Measurements from ENCODE around the gene SYNM.
"Not testable (repeated sequence)": the region's sequence is repeated elsewhere in the genome, so short reads cannot be mapped to it uniquely, and the experiment has no call there.

Gene SYNM

GRCh38 chr15:99104788-99105513 is at the start of gene SYNM:
SYNM (plus strand) TSS chr15:99105080; CDS start chr15:99105200, 120 bp downstream.
- peak; percentile 100 for DNase-seq (ENCODE audit: low spot score)

DNA sequence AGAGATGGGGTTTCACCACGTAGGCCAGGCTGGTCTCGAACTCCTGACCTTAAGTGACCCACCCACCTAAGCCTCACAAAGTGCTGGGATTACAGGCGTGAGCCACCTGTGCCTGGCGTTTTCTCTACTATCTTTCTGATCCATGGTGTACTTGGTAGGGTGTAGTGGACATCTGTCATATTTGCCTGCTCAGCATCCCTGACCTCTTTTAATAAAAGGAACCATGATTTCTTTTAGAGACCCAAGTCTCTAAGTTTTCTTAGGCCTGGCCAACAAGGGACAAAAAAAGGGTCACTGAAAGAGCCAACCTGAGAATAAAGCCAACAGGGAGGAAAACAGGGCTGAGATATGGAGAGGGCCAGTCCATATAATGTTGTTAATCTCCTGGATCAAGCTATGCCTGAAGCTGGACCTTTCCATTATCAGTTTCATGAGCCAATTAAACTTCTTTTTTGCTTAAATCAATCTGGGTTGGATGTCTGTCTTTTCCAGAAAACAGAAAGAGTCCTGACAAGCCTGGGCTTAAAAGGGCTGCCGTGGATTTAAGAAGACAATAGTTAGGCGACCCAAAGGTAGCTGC is 49.2 kb upstream of the SYNM start:
- no peak for DNase-seq (ENCODE audit: low spot score)

DNA sequence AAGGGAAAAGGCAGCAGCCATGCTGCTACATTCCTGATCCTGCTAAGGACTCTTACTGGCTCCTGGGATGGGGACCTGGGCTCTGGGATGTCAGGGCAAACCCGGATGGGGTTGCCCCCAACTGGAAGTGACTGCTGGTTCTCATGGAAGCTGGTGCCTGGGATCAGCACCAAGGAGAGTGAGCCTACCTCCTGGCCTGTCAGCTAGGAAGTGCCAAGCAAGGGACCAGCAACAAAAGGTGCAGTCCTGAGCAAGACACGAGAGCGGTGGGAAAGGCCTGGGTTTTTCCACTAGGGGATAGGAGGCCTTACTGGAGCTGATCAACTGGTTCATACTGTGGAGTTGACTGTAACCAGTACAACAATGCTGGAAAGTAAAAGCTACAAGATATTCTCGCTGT is 47.9 kb upstream of the SYNM start:
- no peak for DNase-seq (ENCODE audit: low spot score)

- no peak for DNase-seq (ENCODE audit: low spot score)
Observed at GRCh38 chr15:99057697-99058420, 47.0 kb upstream of the SYNM start.

DNA sequence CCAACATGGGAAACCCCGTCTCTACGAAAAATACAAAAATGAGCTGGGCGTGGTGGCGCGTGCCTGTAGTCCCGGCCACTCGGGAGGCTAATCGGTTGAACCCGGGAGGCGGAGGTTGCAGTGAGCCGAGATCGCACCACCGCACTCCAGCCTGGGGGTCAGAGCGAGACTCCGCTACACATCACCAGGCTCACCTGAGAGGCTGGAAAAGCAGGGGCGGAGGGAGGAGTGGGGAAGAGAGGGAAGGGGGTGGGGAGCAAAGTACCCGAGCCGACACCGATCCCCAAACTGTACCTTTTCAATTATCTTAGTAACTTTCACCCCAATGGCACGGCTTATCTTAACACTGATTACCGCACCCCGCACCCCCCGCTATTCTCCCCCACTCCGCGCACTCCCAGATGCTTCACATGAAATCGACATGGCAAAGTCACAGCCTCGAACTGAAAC is 46.4 kb upstream of the SYNM start:
- no peak for DNase-seq (ENCODE audit: low spot score)

GRCh38 chr15:99059010-99059981 is 45.6 kb upstream of the SYNM start:
- DNase-seq (ENCODE audit: low spot score) = peak; percentile 84

GRCh38 chr15:99060186-99060585 is 44.7 kb upstream of the SYNM start:
- DNase-seq (ENCODE audit: low spot score) = not testable (repeated sequence)

DNA sequence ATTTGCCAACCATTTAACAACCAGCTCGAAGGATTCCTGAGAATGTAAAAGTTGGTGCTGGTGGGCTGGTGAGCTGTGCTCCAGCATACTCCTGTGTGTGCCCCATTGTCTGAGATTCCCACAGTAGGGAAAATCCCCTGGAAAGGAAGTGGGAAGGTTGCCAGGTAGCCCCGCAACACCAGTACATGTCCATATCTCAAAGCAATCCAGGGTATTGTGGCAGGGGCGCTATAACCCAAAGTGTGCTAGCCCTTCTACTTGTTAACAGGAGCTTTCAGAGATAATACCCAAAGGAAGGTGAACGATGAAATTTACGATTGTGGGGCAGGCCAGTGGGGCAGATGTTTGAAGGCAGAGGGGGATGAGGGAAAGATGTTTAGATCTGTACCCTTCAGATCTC is 42.7 kb upstream of the SYNM start:
- DNase-seq (ENCODE audit: low spot score) = no peak

DNA sequence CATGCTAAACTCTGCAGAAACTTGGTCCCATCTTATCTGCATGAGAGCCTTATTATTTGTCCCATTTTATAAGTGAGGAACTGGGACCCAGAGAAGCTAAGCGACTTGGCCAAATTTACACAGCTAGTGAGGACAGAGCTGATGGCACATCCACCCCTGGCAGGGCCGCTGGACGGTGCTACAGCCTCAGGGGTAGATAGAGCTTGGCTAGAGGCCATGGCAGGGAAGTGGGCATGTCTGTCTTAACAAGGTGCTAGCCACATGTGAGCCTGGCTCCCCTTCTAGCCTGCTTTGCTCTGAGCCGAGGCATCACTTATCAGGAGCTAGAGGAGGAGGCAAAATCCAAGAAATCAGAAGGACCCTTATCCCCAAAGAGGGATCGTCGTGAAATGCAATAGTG is 36.7 kb upstream of the SYNM start:
- no peak for DNase-seq (ENCODE audit: low spot score)

GRCh38 chr15:99070208-99070607 is 34.7 kb upstream of the SYNM start:
- no peak for DNase-seq (ENCODE audit: low spot score)

DNA sequence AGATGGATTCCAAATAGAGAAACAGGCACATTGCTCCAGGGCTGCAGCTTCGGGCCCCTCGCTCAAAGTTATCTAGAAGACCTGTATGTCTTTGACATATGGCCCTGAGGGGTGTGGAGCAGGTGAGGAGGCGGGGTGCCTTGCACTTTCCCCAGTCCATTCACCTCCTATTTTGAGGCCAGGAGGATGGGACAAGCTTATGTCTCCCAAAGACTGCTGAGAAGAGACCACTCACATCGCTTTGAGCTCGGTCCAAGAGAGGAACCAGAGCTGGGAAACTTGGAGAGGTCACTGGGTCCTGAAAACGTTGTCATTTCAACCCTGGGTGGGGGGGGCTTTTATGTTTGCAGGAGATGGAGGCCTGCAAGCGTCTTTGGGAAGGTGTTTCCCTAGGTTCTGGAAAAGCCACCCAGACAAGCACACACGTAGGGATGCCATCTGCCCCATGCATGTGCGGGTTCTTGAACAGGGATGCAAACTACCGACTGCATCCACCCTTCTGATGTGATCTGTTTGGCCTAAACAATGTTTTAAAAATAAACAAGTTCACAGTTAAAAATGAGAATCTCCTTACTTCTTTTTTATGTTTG is 33.7 kb upstream of the SYNM start:
- DNase-seq (ENCODE audit: low spot score) = no peak

- no peak for DNase-seq (ENCODE audit: low spot score)
Observed at GRCh38 chr15:99073008-99073717, 31.7 kb upstream of the SYNM start.

DNA sequence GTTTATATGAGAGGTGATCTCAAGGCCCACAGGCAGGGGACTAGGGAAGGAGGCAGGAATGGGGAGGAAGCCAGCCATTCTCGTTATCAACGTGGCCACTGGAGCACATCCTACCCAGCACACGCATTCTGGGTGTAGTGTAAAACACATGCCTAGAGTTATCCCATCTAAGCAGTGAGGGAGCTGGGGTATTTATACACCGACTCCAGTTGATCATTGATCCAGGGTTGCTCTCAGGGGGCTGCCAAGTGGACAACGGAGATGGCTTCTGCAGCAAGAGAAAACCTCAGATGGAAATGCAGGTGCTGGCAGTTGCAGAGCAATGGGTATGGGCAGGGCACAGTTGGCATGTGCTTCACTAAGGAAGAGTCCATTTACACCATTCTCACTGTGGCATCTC is 30.4 kb upstream of the SYNM start:
- DNase-seq (ENCODE audit: low spot score) = no peak

- not testable (repeated sequence) for DNase-seq (ENCODE audit: low spot score)
Observed at GRCh38 chr15:99075059-99075652, 29.7 kb upstream of the SYNM start.

- no peak for DNase-seq (ENCODE audit: low spot score)
Observed at GRCh38 chr15:99076109-99076508, 28.8 kb upstream of the SYNM start.

DNA sequence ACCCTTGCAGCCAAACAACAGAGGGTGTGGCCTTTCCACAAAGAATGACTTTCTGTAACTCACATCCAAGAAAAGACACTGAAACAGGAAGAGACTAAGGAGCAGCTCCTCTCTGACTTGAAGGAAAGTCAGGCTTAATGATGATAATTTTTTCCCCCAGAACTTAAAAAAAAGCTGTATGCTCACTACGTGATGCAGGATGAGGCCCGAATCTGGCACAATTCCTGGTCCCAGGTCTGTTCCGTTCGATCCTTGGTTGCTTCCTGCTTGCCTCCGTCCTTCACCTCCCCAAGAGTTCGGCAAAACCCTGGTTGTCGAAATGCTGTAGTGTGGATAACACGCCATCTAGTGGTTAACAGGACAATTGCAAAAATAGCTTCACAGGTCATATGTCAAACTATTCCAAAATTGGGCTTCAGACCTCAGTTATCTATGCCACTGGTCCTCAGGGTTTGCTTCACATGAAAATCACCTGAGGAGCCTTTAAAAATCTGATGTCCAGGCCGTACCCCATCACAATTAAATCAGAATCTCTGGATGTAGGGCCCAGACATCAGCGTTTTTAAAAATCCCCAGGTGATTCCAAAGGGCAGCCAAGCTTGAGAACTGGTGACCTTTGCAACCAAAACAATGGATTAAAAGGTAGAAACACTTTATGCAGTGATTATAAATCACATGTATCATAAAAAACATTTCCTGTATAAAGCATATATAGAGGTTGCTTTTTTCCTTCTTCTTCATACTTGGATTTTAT is 28.1 kb upstream of the SYNM start:
- peak; percentile 60 for DNase-seq (ENCODE audit: low spot score)

DNA sequence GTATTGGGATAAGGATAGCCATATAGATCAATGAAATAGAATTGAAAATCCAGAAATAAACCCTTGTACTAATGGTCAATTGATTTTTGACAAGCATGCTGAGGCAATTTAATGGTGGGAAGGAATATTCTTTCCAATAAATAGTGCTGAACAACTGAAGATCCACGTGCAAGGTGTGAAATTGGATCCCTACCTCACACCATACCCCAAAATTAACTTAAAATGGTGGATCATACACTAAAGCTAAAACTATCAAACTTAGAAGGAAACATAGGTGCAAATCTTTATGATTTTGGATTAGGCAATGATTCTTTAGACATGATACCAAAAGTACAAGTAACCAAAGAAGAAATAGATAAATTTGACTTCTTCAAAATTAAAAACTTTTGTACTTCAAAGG is 22.1 kb upstream of the SYNM start:
- no peak for DNase-seq (ENCODE audit: low spot score)

GRCh38 chr15:99084965-99085364 is 19.9 kb upstream of the SYNM start:
- no peak for DNase-seq (ENCODE audit: low spot score)

DNA sequence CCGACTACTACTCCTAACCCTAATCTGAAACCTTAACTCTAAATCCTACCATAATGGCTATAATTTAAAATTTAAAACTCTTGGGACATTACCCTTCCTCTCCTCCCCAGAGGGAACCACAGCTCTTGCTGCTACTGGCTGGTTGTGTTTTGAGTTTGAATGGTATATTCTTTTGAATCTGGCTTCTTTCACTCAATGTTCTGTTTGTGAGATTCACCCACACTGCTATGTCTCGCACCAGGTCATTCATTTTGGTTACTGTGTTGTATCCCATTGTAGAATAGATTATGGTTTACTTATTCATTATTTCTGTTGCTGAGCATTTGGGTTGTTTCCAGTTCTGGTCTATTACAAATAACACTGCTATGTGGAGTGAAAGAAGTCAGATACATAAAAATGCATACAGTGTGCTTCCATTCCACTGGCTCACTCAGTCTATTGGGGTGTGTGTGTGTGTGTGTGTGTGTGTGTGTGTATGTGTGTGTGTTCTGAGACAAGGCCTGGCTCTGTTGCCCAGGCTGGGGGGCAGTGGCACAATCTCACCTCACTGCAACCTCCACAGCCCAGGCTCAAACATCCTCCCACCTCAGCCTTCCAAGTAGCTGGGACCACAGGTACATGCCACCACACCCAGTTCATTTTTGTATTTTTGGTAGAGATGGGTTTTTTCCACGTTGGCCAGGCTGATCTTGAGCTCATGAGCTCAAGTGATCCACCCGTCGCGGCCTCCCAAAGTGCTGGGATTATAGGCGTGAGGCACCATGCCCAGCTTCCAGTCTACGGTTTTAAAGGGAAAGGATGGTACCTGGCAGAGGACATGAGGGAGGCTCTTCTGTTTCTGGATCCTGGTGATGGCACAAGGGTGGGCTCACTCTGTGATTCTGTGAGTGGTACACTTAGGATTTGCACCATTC is 19.2 kb upstream of the SYNM start:
- DNase-seq (ENCODE audit: low spot score) = no peak

All from HuH-7.5 (cell line).